Keratinocyte (primary cell): ENCODE results near the gene OCEL1.
"Not testable (repeated sequence)": the region's sequence is repeated elsewhere in the genome, so short reads cannot be mapped to it uniquely, and the experiment has no call there.

Experiments
- EZH2 ChIP-seq: IDR thresholded peaks from one replicate; pipeline ENCODE4 v1.6.1; 2012; ENCODE audit warnings: inconsistent platforms, mild to moderate bottlenecking, low read length, moderate library complexity
- TF ChIP-seq, protein P1 (sequence below), 3 experiments: IDR thresholded peaks in 1 of 3; conservative IDR thresholded peaks in 1 of 3; optimal IDR thresholded peaks in 1 of 3; 2 replicates in 2 of 3; 3 replicates in 1 of 3; pipeline versions ENCODE3 to v1.5.1; 2011; ENCODE audit warnings: low read length in 3 of 3, mild to moderate bottlenecking in 3 of 3, moderate library complexity in 2 of 3, control low read depth in 1 of 3, inconsistent platforms in 1 of 3; ENCODE audit not compliant: insufficient read depth in 2 of 3; ENCODE audit errors: extremely low read depth in 1 of 3

- TF ChIP-seq, protein P1, sequence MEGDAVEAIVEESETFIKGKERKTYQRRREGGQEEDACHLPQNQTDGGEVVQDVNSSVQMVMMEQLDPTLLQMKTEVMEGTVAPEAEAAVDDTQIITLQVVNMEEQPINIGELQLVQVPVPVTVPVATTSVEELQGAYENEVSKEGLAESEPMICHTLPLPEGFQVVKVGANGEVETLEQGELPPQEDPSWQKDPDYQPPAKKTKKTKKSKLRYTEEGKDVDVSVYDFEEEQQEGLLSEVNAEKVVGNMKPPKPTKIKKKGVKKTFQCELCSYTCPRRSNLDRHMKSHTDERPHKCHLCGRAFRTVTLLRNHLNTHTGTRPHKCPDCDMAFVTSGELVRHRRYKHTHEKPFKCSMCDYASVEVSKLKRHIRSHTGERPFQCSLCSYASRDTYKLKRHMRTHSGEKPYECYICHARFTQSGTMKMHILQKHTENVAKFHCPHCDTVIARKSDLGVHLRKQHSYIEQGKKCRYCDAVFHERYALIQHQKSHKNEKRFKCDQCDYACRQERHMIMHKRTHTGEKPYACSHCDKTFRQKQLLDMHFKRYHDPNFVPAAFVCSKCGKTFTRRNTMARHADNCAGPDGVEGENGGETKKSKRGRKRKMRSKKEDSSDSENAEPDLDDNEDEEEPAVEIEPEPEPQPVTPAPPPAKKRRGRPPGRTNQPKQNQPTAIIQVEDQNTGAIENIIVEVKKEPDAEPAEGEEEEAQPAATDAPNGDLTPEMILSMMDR (optimal IDR thresholded peaks at IDR 0.05 in 1 of 3, IDR thresholded peaks at IDR 0.05 in 1 of 3, conservative IDR thresholded peaks at IDR 0.05 in 1 of 3; ENCODE audit: extremely low read depth in 1 of 3, insufficient read depth in 2 of 3, low read length in 3 of 3): not testable (repeated sequence)
- TF ChIP-seq EZH2: not testable (repeated sequence)
Measured at GRCh38 chr19:17191736-17192135, 34.3 kb upstream of the OCEL1 start.
